DND-41 (cell line): ENCODE measurements around the gene LTBP2.

Experiments used
- ATAC-seq: fragments of 200-7000 bp; cut with Tn5 transposase; 3 replicates; pipeline ENCODE4 v1.9.1; 2021; ENCODE audit warnings: low read depth; ENCODE audit not compliant: insufficient read depth
- DNase-seq: peaks from one replicate; pipeline ENCODE4 v3.0.0-alpha.2; 2020
- H2AFZ ChIP-seq: 2 replicates; pipeline ENCODE4 v1.6.0; 2012; ENCODE audit warnings: low read depth, low read length
- H3K27ac ChIP-seq: 2 replicates; pipeline ENCODE4 v1.5.1; 2012; ENCODE audit warnings: low read length, inconsistent platforms
- H3K27me3 ChIP-seq: fragments of 200-600 bp; sonication (generic); 2 replicates; pipeline ENCODE4 v1.6.0; 2012; ENCODE audit warnings: low read length, mild to moderate bottlenecking, inconsistent platforms; ENCODE audit not compliant: insufficient read depth, poor library complexity
- H3K36me3 ChIP-seq: 2 replicates; pipeline ENCODE4 v1.5.1; 2012; ENCODE audit warnings: low read length, inconsistent platforms; ENCODE audit not compliant: insufficient read depth
- H3K4me1 ChIP-seq: 2 replicates; pipeline ENCODE4 v1.5.1; 2012; ENCODE audit warnings: mild to moderate bottlenecking, low read length; ENCODE audit not compliant: insufficient read depth
- H3K4me2 ChIP-seq: 2 replicates; pipeline ENCODE4 v1.6.0; 2012; ENCODE audit warnings: mild to moderate bottlenecking, moderate library complexity, low read length, inconsistent platforms; ENCODE audit not compliant: insufficient read depth
- H3K4me3 ChIP-seq, 2 experiments: fragments of 200-600 bp in 1 of 2; shearing (Covaris generic) in 1 of 2; 2 replicates each; pipeline ENCODE4 v1.5.1; 2012 to 2016; ENCODE audit warnings: inconsistent platforms in 2 of 2, low read length in 2 of 2, mild to moderate bottlenecking in 2 of 2, low read depth in 1 of 2, moderate library complexity in 1 of 2
- H3K79me2 ChIP-seq: 2 replicates; pipeline ENCODE4 v1.6.0; 2012; ENCODE audit warnings: low read length, inconsistent platforms; ENCODE audit not compliant: insufficient read depth
- H3K9ac ChIP-seq: 2 replicates; pipeline ENCODE4 v1.6.0; 2012; ENCODE audit warnings: low read depth, mild to moderate bottlenecking, inconsistent platforms, low read length, moderate library complexity
- H3K9me3 ChIP-seq: 2 replicates; pipeline ENCODE4 v1.5.1; 2012; ENCODE audit warnings: low read length, moderate library complexity, mild to moderate bottlenecking, inconsistent platforms; ENCODE audit not compliant: insufficient read depth, severe bottlenecking
- H4K20me1 ChIP-seq: 2 replicates; pipeline ENCODE4 v1.6.0; 2012; ENCODE audit warnings: low read length; ENCODE audit not compliant: insufficient read depth
- EZH2 ChIP-seq: IDR thresholded peaks from 3 replicates; pipeline ENCODE4 v1.6.1; 2012; ENCODE audit warnings: borderline replicate concordance, low read depth, mild to moderate bottlenecking, moderate library complexity, low read length, inconsistent platforms; ENCODE audit not compliant: severe bottlenecking
- TF ChIP-seq, protein P1 (sequence below): IDR thresholded peaks from 2 replicates; pipeline ENCODE4 v1.5.1; 2012; ENCODE audit warnings: borderline replicate concordance, low read length, moderate library complexity, mild to moderate bottlenecking; ENCODE audit not compliant: poor library complexity, severe bottlenecking; ENCODE audit errors: extremely low read depth

The LTBP2 gene

GRCh38 chr14:74616996-74617700, 5.1 kb upstream of the LTBP2 start:
- Histone ChIP-seq H2AFZ (no peak overlapping the region), H3K4me1 (peaks cover 9% of the 10 kb centered on the region; the same call in 1 of the 2 replicates), H3K27ac (no peak overlapping the region), H3K9me3 (no peaks in the 10 kb centered on the region), H3K79me2 (no peaks in the 10 kb centered on the region), H3K9ac (no peak overlapping the region), H3K36me3 (no peaks in the 10 kb centered on the region), H3K4me2 (no peak overlapping the region), H3K27me3 (no peaks in the 10 kb centered on the region), H4K20me1 (no peaks in the 10 kb centered on the region), H3K4me3 (no peak overlapping the region)
- DNase-seq (no peak), ATAC-seq (no peak)
- TF ChIP-seq, protein P1, sequence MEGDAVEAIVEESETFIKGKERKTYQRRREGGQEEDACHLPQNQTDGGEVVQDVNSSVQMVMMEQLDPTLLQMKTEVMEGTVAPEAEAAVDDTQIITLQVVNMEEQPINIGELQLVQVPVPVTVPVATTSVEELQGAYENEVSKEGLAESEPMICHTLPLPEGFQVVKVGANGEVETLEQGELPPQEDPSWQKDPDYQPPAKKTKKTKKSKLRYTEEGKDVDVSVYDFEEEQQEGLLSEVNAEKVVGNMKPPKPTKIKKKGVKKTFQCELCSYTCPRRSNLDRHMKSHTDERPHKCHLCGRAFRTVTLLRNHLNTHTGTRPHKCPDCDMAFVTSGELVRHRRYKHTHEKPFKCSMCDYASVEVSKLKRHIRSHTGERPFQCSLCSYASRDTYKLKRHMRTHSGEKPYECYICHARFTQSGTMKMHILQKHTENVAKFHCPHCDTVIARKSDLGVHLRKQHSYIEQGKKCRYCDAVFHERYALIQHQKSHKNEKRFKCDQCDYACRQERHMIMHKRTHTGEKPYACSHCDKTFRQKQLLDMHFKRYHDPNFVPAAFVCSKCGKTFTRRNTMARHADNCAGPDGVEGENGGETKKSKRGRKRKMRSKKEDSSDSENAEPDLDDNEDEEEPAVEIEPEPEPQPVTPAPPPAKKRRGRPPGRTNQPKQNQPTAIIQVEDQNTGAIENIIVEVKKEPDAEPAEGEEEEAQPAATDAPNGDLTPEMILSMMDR, result no peak
- TF ChIP-seq EZH2, result no peak

DNA sequence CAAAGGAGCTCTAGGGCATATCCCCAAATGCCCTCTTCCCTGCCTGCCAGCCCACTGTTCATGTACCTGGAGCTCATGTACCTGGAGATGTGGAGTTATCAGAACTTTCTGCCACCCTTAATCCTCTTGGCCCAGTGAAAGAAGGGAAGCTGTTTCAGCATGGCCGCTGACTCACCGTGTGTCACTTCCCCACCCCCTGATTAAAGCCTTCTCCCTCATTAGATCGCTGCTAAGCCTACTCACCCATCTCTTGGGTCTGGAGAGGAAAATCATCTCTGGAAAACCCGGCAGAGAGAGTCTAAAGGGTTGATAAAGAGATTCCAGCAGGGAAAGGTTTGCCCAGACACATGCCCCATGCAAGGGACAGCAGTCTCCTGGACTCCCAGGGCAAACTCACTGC, 4.5 kb upstream of the LTBP2 start:
- no peak for TF ChIP-seq EZH2
- TF ChIP-seq, protein P1, result no peak
- Histone ChIP-seq H3K27ac (no peak overlapping the region), H3K27me3 (no peaks in the 10 kb centered on the region), H3K4me2 (no peak overlapping the region), H2AFZ (no peak overlapping the region), H4K20me1 (no peaks in the 10 kb centered on the region), H3K9me3 (no peaks in the 10 kb centered on the region), H3K9ac (no peak overlapping the region), H3K4me1 (peaks cover 9% of the 10 kb centered on the region; the same call in 1 of the 2 replicates), H3K36me3 (no peaks in the 10 kb centered on the region), H3K4me3 (no peak overlapping the region), H3K79me2 (no peaks in the 10 kb centered on the region)
- DNase-seq, result no peak
- ATAC-seq, result no peak

GRCh38 chr14:74615735-74616134, 3.7 kb upstream of the LTBP2 start:
- no peaks in the 10 kb centered on the region for H3K27me3 ChIP-seq
- no peaks in the 10 kb centered on the region for H3K79me2 ChIP-seq
- H3K36me3 ChIP-seq, result no peaks in the 10 kb centered on the region
- no peak overlapping the region for H3K4me2 ChIP-seq
- TF ChIP-seq, protein P1, result no peak
- no peak for TF ChIP-seq EZH2
- H3K4me3 ChIP-seq, result no peak overlapping the region
- DNase-seq (no peak), ATAC-seq (no peak)
- H3K9me3 ChIP-seq, result no peaks in the 10 kb centered on the region
- no peak overlapping the region for H2AFZ ChIP-seq
- peaks cover 9% of the 10 kb centered on the region; the same call in 1 of the 2 replicates for H3K4me1 ChIP-seq
- no peak overlapping the region for H3K9ac ChIP-seq
- H4K20me1 ChIP-seq, result no peaks in the 10 kb centered on the region
- H3K27ac ChIP-seq, result no peak overlapping the region
